Stimulated activated CD4-positive, alpha-beta T cell treated with anti-CD3 and anti-CD28 coated beads, Interleukin-1b, Interleukin-23, amount 100 ng/mL, for 48 hours (primary cell): ENCODE results near the gene IRGC.

ENCODE experiments used
- DNase-seq: peaks from one replicate; pipeline ENCODE4 v3.0.0-alpha.2; 2020

Gene IRGC

DNA sequence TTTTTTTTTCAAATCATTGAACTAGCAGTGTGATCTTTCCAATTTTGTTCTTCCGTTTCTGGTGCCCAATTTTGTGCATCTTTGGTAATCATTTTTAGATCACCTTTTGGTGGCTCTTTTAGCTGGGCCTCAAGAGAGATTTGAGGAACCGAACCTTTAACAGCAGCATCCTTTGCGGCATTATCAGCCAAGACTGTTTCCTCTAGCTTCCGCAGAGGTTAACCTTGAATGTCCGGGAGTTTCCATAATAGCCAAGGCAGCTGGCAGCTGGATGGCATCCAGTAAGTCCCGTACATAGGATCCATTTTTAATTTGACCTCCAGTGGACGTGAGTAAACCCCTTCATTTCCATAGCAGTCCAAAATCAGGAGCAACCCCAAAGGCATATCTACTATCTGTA is 9.6 kb downstream of the IRGC start:
- DNase-seq, result no peak

DNA sequence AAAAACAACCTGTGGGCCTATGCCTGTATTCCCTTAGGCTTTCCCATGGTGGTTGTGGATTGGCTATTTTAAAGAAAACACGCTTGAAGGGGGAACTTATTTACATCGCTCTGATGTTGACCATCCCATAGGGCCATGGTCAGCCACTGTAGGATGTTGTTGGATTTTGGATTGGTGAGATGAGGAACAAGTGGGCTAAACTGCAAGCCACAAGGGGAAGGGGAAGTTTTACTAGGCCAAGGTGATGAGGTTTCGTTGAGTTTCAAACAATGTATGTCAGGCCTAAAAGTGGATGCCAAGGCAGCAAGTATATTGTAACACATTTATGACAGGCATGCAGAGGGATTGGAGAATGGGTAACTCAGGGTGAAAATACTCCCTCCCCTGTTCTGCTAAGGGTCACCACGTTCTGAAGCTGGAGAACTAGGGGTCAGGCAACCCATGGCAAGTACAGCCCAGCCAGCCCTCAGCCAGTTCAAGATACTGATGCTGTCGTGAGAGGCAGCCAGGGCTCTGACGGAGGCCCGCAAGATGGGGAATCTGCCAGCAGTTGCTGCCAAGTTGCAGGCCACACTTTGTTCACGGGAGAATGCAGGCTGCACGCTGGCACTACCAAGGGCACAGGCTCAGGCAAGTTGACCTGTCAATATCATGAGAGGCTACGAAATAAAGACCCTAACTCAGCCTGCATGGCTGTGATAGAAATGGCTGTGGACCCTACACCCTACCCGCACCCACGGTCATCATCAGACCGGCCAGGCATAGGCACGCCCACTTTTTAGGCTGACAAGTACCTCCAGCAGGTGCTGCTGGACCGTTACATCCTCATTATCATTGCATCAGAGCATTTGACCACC is 11.1 kb downstream of the IRGC start:
- DNase-seq, result no peak

DNA sequence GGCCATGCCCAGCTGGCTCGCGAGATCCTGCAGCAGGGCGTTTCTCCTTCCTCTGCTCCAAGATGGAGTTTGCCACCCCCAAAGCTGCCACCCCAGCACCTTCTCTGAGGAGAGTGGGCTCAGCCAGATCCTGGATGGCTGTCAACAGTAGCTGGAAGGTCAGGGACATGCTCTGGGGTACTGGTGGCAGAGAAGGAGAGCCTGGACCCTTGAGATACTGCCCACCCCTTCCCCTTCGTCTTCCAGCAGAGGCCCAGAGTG is 11.6 kb downstream of the IRGC start:
- DNase-seq, result no peak

DNA sequence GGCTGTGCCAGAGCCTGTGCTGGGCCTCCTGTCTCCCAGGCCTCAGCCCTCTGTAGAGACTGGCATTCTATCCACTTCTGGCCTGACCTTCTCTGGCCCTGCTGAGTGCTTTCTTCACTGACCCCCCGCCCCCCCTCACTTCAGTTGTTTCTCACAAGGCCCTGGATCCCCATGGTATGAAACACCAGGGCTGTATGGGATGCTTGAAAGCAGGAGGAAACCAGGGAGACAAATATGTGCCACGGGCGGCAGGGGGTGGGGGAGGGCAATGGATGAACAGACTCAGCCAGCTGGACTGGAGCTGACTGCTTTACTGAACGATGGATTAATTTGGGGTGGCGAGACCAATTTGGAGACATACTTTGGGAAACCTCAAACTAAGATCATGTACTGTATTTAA is 14.0 kb downstream of the IRGC start:
- no peak for DNase-seq

DNA sequence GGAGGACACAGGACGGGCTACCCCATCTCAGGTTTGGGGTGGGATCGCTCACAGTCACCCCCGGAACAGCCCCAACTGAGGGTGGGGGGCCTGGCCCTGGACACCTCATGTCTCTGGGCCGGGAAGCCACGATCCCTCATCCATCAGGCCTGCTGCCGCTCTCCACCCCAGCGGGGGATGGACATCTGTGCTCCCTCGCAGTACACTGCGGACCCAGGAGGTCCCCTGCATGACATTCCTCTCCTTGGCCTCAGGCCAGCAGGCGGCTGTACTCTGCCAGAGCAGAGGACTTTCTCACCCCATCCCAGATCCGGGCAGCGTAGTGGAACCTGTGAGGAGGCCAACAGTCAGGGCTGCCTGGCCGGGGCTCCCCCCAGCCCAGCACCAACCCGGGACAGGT is 15.5 kb downstream of the IRGC start:
- no peak for DNase-seq

DNA sequence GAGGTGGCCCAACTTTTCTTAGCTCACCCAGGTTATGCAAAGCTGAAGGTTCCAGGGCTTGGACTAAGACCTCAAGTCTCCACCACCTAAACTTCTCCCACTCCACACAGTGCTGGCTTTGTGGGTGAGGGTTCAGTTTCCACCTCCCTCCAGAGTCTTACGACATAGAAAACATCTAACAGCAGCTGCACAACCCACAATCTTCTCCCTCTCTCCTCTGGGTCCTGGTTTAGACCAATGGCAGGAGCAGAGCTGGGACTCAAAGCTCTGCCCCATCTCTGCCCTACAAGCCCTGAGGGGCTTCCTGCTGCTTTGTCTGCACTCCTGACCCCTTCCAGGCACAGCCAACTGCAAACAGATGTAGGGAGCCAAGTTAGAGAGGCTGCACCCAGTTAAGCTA is 16.0 kb downstream of the IRGC start:
- no peak for DNase-seq

DNA sequence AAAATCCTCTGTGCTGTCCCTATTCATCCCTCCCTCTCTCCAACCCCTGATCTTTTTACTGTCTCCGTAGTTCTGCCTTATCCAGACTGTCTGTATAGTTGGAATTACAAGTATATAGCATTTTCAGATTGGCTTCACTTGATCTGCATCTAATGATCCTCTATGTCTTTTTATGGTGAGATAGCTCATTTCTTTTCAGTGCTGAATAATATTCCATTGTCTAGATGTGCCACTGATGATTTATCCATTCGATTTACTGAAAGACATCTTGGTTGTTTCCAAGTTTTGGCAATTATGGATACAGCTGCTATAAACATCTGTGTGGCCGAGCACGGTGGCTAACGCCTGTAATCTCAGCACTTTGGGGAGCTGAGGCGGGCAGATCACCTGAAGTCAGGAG is 19.1 kb downstream of the IRGC start:
- DNase-seq, result no peak

DNA sequence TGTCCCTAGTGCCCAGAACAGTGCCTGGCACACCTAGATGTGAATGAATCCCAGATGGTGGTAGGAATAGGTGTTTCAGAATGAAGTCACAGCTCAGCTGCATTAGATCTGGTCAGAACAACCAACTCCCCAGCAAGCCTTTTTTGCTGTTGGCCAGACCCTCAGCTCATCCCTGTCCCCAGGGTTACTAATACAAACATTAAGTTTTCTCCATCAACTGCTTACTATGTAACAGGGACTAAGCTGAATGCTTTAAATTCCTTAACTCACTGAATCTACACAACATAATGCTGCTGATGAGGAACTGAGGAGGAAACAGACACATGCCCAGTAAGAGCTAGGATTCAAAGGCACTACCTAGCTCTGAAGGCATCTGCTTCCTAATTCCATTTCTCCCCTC is 20.1 kb downstream of the IRGC start:
- no peak for DNase-seq

DNA sequence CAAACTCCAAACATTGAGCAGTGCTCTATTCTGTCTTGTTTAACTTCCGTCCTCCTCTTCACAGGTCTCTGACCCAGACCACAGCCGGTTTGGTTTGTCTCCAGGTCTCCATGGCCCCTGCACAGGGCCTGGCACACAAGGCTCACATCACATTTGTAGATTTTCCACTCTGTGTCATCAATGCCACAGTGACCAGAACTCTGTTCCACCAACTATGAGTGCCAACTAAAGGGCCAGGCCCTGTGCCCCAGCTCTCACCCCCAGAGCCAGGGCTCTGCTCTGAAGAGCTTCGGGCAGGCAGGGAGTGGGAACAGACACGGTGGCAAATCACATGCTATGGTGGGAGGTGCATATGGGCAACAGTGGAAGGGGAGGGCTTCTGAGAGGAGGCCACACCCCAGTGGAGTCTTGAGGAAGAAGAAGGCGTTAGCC is 22.9 kb downstream of the IRGC start:
- no peak for DNase-seq

DNA sequence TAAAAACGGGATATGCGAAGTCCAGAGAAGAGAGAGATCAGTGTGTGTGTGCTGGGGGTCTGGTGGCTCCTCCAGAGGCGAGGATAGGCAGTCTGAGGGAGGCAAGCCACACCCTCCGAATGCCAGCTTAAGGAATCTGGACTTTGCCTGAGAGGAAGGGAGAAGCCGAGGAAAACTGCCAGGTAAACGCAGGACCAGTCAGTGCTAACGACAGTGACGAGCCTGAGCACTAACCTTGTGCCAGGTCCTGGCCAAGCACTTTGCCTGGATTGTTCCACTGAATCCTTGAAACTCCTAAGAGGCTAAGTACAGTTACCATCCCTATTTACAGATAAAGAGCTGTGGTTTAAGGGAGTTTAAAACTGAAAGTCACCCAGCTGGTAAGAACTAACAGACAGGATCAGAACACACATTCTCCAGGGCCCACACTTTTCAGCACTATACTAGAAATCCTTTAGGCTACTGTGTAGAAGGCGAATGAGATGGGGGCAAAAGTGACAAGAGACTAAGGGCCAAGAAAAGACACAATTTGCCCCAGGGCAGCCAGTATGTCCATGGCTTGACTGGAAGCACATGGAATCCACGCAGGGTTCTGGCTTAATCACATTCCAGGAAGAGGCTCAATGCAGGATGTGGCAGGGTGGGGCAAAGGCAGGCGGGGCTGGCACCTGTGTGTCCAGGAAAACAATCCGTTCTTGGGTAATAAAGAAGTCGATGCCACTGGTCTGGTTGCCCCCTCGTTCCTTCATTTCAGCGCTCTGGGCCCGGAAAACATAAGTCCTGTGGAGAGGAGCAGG is 23.8 kb downstream of the IRGC start:
- no peak for DNase-seq

DNA sequence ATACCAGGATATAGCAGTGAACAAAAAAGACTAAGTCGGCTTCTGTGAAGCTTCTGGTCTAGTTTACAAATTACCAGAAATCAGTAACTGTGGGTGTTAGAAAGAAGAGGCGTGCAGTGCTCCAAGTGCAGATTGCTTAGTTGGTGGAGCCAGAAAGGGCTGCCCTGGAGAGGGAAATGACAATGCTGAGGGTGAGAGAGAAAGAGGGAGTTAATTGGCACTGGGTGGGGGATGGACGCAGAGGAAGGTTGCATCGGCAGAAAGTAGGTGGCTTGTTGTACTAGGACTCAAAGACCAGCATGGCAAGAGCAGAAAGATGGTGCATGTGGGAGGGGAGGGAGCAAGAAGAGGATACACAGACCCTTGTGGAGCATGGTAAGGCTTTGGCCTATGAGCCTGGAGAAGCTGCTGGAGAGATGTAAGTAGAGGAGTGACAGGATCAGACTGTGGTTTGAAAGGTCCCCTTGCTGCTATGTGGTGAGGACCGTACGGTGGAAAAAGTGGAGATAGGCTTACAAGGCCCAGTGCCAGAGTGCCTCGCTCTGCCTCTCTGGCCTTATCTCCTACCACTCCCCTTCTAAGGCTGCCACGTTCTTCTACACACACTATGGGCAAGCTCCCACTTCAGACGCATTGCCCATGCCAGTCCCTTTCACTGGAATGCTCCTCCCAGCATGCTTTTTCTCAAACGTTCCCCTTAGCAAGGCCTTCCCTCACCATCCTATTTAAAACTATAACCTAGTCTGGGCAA is 25.4 kb downstream of the IRGC start:
- DNase-seq, result no peak

DNA sequence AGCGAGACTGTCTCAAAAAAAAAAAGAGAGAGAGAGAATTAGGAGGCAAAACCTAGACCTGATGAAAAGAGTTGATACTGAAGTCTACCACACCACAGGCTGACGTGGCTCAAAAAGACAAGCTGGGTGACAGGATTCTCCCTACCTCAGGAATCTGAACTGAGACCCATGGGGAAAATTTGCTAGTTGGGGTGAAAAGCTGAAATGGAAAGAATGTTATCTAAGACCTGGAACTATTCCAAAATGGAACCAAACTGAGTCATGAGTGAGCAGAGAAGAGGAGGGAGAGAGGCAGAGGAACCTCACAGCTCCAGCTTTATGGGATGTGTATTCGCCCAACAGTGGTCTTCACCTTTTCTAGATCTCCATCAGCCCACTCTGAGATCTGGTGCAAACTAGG is 27.2 kb downstream of the IRGC start:
- no peak for DNase-seq

DNA sequence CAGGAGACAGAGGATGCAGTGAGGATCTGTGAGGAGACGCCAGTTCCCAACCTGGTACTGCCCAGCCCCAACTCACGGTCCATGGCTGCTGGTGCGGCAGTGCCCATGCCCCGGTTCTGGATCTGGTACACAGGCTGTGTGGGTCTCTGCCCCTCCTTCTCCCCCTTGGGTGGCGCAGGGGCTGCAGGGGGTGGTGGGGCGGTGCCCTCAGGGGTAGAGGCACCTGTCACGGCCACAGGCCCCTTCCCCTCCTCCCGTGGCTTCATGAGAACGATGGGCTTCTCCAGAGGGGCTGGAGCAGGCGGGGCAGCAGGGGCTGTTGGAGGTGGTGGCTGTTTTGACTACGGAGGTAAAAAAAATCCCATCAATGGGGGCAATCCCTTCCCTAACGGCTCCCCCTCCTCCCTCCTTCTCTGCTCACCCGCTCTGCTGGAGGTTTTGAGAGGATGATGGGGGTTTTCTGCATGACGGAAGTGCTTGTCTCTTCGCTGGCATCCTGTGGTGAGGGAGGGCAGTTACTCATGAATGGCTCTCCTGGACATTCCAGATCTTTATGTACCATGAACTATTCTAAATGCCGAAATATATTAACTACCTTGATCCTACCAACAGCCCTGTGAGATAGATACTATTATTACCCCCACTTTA is 31.8 kb downstream of the IRGC start:
- no peak for DNase-seq

DNA sequence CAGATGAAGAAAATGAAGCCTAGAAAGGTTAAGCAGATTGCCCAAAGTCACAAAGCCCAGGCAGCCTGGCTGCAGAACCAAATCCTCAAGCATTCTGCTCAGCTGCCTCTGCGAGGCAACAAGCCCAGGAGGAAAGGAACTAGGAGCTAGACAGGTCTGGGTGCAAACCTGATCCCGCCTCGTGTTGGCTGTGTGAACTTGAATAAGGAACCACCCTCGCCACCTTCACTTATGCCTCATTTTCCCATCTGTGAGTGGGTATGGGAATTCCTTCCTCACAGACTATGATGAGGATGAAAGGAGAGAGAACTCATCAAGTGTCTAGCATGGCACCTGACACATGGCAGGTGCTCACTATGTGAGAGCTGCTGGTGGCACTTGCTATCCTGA is 32.3 kb downstream of the IRGC start:
- no peak for DNase-seq

DNA sequence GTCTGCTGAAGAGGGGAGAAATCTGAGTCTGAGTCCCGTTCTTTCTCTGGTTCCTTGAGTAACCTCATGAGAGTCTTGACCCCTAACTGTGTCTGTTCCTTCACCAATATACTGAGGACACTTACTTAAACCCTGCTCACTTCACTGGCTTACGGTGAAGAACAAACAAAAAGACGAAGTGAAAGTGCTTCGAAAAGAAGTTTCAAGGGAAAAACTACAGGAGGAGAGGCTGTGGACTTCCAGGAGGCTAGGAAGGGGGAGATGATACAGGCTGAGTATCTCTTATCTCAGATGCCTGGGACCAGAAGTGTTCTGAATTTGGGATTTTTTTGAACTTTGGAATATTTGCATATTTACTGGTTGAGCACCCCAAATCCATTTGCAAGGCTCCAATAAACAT is 32.8 kb downstream of the IRGC start:
- no peak for DNase-seq

DNA sequence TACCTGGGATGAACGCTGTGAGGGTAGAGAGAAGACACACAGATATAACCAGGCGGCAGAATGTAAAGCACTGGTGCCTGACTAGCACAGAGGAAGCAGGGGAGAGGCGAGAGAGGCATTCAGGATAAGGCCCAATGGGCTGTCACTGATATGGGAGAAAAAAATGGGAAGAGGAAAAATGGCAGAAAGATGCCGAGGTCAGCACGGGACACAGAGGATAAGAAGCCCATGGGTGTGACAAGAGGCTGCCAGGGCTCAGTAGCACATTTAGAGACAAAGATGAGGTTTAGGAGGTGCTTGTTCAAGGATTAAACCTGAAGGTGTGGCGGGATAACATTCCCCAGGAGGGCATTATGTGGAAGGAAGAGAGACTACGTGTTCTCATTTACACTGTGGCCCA is 33.3 kb downstream of the IRGC start:
- DNase-seq, result no peak

DNA sequence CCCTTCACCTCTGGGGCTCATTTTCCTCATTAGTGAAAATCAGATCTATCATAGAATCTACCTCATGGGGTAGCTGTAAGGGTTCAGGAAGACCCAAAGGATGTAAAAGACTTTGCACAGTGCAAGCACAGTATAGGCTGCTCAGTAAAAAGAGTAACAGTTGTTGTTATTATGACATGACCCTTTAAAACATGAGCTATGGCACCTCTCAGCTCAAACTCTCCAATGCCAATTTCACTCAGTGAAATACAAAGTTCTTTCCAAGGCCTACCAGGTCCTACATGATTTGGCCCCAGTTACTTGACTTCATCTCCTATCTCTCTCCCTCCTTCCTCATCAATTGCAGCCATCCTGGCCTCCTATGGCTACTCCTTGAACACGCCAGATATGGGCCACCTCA is 34.0 kb downstream of the IRGC start:
- DNase-seq, result no peak

DNA sequence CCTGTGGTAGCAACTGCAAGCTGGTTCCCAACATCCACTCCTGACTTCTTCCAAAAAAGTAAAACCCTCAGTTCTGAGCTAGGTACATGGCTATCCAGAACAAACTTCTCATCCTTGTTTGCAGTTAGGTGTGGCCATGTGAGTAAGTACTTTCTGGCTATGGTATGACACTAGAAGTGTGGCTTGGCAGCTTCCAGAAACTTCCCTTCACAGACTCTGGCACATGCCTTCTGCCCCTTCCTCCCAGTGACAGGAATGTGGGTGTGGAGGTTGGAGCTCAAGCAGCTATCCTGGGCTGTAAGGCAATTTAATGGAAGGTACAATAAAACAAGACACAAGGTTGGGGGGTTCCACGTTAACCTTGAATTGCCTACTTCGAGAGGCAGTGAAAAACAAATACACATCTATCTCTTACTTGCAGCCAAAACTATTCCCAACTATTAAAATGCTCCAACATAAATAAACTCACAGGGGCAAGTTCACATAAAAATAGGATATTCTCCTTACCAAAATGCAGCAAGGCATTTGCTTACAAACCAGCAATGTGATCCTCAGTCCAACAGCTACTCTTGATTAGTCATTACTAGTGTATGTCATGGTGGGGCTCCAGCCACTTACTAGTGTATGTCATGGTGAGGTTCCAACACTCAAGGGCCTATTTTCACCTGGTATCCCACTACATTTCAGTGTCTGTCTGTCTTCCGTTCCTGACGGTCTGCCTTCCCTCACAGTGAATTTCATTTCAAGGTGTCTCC is 35.8 kb downstream of the IRGC start:
- no peak for DNase-seq

DNA sequence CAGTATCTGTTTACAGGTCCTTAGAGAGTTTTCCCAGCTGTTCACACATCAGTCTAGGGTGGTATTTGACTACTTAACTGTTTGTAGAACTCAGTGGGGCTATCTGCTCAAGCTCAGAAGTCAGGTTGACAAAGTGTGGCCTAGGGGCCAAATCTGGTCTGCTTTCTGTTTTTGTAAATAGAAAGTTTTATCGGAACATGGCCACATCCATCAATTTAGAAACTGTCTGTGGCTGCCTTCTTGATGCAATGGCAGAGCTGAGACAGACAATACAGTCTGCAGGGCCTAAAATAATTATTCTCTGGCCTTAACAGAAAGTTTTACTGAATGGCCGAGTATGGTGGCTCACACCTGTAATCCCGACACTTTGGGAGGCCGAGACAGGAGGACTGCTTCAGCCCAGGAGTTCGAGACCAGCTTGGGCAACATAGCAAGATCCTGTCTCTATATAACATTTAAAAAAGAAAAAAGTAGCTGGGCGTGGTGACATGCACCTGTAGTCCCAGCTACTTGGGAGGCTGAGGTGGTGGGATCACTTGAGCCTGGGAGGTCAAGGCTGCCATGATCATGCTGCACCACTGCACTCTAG is 36.5 kb downstream of the IRGC start:
- DNase-seq, result no peak

DNA sequence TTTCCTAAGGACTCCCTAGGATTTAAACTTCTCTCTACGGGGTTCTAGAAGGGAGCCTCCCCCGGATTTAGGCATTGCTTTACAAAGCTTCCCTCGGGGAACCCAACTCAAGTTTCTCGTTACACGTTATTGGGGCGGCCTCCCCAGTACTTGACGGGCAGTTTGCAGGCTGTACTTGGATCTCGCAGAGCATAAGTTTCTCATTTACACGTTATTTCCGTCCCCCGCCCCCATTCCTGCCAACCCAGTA is 38.3 kb downstream of the IRGC start:
- no peak for DNase-seq

DNA sequence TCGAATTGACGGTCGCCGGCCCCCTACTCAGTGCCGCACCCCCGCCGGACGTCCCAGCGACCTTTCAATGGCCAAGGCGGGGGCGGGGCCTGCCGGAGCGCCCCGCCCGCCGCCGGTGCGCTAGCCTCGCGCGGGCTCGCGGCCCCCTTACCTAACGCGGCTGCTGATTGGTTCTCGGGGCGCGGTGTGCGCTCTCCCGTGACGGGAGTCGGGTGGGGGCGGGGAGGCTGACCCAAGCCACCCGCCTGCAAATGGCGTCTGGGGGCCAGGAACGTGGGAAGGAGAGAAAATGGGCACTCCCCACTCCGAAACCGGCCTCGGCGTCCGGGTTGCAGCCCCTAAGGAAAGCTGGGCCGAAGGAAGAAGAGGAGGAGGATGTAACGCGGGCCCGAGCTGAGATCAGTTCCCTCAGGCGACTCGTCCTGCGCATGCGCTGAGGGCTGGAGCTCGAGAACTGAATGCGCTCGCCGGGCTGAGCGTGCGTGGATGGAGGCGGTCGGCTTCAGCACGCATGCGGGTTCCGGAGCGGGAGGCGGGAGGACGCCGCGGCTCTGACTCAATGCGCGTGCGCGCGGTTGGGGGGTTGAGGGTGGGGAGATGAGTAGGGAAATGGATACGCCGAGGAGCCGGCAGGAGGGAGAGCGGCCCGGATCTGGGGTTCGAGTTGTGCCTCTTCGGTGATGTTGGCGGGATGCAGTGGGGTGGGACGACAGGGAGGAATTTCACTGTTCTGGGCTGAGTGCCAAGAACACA is 38.8 kb downstream of the IRGC start, which contains the start of gene SMG9:
Gene SMG9, minus strand, starts transcription at position 460 of the 753 bp plus-strand sequence. CDS start 4,221 bp downstream, outside the sequence.
- peak; percentile 98 for DNase-seq
